WTC11 (cell line): Measurements from ENCODE around the gene ZIC2.

Experiments used
- FOXJ3 ChIP-seq: sonication (generic); formaldehyde crosslinking; IDR thresholded peaks from 2 replicates; pipeline ENCODE4 v1.9.0; 2021; ENCODE audit warnings: missing genetic modification reagents, mild to moderate bottlenecking, borderline replicate concordance
- FOXP1 ChIP-seq: sonication (generic); formaldehyde crosslinking; IDR thresholded peaks from 2 replicates; pipeline ENCODE4 v1.8.0; 2022; ENCODE audit warnings: missing genetic modification reagents, mild to moderate bottlenecking, moderate library complexity, borderline replicate concordance
- IRF1 ChIP-seq: sonication (generic); formaldehyde crosslinking; IDR thresholded peaks from 2 replicates; pipeline ENCODE4 v1.8.0; 2023; ENCODE audit warnings: missing genetic modification reagents
- JUN ChIP-seq: sonication (generic); formaldehyde crosslinking; IDR thresholded peaks from 2 replicates; pipeline ENCODE4 v1.8.0; 2023; ENCODE audit warnings: mild to moderate bottlenecking, missing genetic modification reagents
- NR2C2 ChIP-seq: sonication (generic); formaldehyde crosslinking; IDR thresholded peaks from 2 replicates; pipeline ENCODE4 v1.8.0; 2022; ENCODE audit warnings: mild to moderate bottlenecking, missing genetic modification reagents
- PRDM15 ChIP-seq: sonication (generic); formaldehyde crosslinking; IDR thresholded peaks from 2 replicates; pipeline ENCODE4 v1.8.0; 2022; ENCODE audit warnings: missing genetic modification reagents
- SP1 ChIP-seq: sonication (generic); formaldehyde crosslinking; conservative IDR thresholded peaks from 2 replicates; pipeline ENCODE4 v1.8.1; 2022; ENCODE audit warnings: missing genetic modification reagents
- ZNF281 ChIP-seq: sonication (generic); formaldehyde crosslinking; IDR thresholded peaks from 2 replicates; pipeline ENCODE4 v1.8.0; 2023; ENCODE audit warnings: mild to moderate bottlenecking, missing genetic modification reagents
- ZNF396 ChIP-seq: fragments of 250-450 bp; sonication (Bioruptor Pico); IDR thresholded peaks from 2 replicates; pipeline ENCODE4 v1.8.0; 2021; ENCODE audit warnings: mild to moderate bottlenecking, moderate library complexity, borderline replicate concordance
- ZNF416 ChIP-seq: fragments of 250-450 bp; sonication (Bioruptor Pico); IDR thresholded peaks from 2 replicates; pipeline ENCODE4 v1.9.0; 2021; ENCODE audit warnings: mild to moderate bottlenecking, inconsistent platforms
- TF ChIP-seq, protein P1 (sequence below): fragments of 200-600 bp; IDR thresholded peaks from 2 replicates; pipeline ENCODE4 v1.8.0; 2022; ENCODE audit warnings: antibody characterized with exemption
- TF ChIP-seq, protein P2 (sequence below): sonication (generic); formaldehyde crosslinking; IDR thresholded peaks from 2 replicates; pipeline ENCODE4 v1.8.1; 2023; ENCODE audit warnings: mild to moderate bottlenecking, missing genetic modification reagents, moderate library complexity
- TF ChIP-seq, protein P3 (sequence below): sonication (generic); formaldehyde crosslinking; IDR thresholded peaks from 2 replicates; pipeline ENCODE4 v1.8.0; 2022; ENCODE audit warnings: mild to moderate bottlenecking, missing genetic modification reagents

- TF ChIP-seq, protein P1, sequence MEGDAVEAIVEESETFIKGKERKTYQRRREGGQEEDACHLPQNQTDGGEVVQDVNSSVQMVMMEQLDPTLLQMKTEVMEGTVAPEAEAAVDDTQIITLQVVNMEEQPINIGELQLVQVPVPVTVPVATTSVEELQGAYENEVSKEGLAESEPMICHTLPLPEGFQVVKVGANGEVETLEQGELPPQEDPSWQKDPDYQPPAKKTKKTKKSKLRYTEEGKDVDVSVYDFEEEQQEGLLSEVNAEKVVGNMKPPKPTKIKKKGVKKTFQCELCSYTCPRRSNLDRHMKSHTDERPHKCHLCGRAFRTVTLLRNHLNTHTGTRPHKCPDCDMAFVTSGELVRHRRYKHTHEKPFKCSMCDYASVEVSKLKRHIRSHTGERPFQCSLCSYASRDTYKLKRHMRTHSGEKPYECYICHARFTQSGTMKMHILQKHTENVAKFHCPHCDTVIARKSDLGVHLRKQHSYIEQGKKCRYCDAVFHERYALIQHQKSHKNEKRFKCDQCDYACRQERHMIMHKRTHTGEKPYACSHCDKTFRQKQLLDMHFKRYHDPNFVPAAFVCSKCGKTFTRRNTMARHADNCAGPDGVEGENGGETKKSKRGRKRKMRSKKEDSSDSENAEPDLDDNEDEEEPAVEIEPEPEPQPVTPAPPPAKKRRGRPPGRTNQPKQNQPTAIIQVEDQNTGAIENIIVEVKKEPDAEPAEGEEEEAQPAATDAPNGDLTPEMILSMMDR: no peak
- TF ChIP-seq PRDM15 (no peak), SP1 (CRISPR knock-in tag) (no peak), ZNF281 (CRISPR knock-in tag) (no peak), FOXP1 (CRISPR knock-in tag) (no peak), ZNF416 (CRISPR knock-in tag) (no peak), FOXJ3 (CRISPR knock-in tag) (no peak), JUN (no peak), IRF1 (CRISPR knock-in tag) (no peak), NR2C2 (no peak), ZNF396 (CRISPR knock-in tag) (no peak)
- TF ChIP-seq, protein P2, sequence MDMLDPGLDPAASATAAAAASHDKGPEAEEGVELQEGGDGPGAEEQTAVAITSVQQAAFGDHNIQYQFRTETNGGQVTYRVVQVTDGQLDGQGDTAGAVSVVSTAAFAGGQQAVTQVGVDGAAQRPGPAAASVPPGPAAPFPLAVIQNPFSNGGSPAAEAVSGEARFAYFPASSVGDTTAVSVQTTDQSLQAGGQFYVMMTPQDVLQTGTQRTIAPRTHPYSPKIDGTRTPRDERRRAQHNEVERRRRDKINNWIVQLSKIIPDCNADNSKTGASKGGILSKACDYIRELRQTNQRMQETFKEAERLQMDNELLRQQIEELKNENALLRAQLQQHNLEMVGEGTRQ (CRISPR knock-in tag): no peak
- TF ChIP-seq, protein P3, sequence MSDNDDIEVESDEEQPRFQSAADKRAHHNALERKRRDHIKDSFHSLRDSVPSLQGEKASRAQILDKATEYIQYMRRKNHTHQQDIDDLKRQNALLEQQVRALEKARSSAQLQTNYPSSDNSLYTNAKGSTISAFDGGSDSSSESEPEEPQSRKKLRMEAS: no peak
These were observed 32.5 kb upstream of the ZIC2 start for GRCh38 chr13:99948907-99949678.
